ENCODE data around the gene PPP1R1C.

DNA sequence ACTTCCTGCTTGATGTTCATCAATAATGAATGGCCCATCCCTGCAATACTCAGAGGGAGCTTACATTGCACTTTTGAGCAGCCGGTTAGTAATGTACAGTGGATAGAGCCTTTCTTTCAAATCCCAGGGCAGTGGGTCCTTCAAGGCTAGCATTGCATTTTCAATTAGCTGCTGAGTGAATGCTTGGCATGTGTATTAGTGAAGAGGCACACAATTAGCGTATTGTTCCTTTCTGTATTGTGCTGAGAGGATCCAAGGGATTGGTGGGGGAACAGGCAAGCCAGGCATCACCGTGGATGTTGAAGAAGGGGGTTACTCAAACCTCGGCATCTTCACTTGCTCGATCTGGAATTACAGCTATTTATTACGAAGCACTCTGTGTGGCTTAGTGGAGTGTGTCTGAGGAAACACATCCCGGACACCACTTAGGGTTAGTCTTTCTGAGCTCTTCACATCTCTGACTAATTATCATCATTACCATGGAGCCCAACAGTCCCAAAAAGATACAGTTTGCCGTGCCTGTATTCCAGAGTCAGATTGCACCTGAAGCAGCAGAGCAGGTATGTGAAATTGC lies at the start of gene PPP1R1C:
- TF ChIP-seq, protein P1, sequence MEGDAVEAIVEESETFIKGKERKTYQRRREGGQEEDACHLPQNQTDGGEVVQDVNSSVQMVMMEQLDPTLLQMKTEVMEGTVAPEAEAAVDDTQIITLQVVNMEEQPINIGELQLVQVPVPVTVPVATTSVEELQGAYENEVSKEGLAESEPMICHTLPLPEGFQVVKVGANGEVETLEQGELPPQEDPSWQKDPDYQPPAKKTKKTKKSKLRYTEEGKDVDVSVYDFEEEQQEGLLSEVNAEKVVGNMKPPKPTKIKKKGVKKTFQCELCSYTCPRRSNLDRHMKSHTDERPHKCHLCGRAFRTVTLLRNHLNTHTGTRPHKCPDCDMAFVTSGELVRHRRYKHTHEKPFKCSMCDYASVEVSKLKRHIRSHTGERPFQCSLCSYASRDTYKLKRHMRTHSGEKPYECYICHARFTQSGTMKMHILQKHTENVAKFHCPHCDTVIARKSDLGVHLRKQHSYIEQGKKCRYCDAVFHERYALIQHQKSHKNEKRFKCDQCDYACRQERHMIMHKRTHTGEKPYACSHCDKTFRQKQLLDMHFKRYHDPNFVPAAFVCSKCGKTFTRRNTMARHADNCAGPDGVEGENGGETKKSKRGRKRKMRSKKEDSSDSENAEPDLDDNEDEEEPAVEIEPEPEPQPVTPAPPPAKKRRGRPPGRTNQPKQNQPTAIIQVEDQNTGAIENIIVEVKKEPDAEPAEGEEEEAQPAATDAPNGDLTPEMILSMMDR (conservative IDR thresholded peaks at IDR 0.05 in 1 of 2, IDR thresholded peaks at IDR 0.05 in 1 of 2; ENCODE audit: extremely low read depth in 1 of 2, insufficient read depth in 1 of 2, low read depth in 1 of 2, low read length in 2 of 2) = no peak
- no peak for TF ChIP-seq EZH2 (IDR thresholded peaks at IDR 0.05; ENCODE audit: borderline replicate concordance, low read length)

Data from mammary epithelial cell (primary cell).